HG03439 (cell line): Measurements from ENCODE around the gene BIRC5.
"Not testable (repeated sequence)": the region's sequence is repeated elsewhere in the genome, so short reads cannot be mapped to it uniquely, and the experiment has no call there.

Experiments
- ATAC-seq: cut with Tn5 transposase; IDR thresholded peaks from one replicate; pipeline ENCODE4 v1.9.1; 2021; ENCODE audit warnings: mild to moderate bottlenecking, moderate library complexity; ENCODE audit not compliant: unreplicated experiment

BIRC5 gene

DNA sequence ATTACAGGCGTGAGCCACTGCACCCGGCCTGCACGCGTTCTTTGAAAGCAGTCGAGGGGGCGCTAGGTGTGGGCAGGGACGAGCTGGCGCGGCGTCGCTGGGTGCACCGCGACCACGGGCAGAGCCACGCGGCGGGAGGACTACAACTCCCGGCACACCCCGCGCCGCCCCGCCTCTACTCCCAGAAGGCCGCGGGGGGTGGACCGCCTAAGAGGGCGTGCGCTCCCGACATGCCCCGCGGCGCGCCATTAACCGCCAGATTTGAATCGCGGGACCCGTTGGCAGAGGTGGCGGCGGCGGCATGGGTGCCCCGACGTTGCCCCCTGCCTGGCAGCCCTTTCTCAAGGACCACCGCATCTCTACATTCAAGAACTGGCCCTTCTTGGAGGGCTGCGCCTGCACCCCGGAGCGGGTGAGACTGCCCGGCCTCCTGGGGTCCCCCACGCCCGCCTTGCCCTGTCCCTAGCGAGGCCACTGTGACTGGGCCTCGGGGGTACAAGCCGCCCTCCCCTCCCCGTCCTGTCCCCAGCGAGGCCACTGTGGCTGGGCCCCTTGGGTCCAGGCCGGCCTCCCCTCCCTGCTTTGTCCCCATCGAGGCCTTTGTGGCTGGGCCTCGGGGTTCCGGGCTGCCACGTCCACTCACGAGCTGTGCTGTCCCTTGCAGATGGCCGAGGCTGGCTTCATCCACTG is at the start of gene BIRC5:
TSS of gene BIRC5 (plus strand) at position 238 of the 690 bp plus-strand sequence. CDS start at position 302, 64 bp downstream.
- peak; percentile 88 for ATAC-seq

GRCh38 chr17:78164748-78165607 is 49.1 kb upstream of the BIRC5 start:
- no peak for ATAC-seq

DNA sequence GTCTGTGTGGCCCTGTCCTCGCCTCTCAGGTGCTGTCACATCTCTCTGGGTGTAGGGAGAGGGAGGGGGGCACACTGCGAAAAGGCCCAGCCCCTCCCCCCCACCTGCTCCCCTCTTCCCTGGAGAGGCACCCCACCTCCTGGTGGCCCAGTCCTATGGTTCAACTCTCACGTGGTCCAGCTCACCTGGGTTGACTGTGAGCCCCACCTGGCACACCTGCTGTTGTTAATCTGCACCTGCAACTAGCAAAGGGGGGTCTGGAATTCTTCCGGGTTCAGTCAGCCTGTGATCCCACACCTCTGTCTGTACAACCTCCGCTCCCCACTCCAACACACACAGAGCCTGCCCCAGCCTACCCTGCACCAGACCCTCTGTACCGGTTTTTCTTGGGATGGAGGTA is 47.6 kb upstream of the BIRC5 start:
- no peak for ATAC-seq

GRCh38 chr17:78168242-78168902 is 45.7 kb upstream of the BIRC5 start, which contains the start of gene SYNGR2:
SYNGR2 (plus strand) TSS chr17:78168581; CDS start chr17:78168617, 36 bp downstream.
- peak; percentile 44 for ATAC-seq

- peak; percentile 5 for ATAC-seq
These were observed 44.9 kb upstream of the BIRC5 start for GRCh38 chr17:78168903-78169793.

GRCh38 chr17:78170692-78171590 is 43.1 kb upstream of the BIRC5 start:
- ATAC-seq = no peak

- ATAC-seq = not testable (repeated sequence)
These were observed 42.3 kb upstream of the BIRC5 start for GRCh38 chr17:78171591-78172248.

- no peak for ATAC-seq
These were observed 41.6 kb upstream of the BIRC5 start for GRCh38 chr17:78172249-78173051.

DNA sequence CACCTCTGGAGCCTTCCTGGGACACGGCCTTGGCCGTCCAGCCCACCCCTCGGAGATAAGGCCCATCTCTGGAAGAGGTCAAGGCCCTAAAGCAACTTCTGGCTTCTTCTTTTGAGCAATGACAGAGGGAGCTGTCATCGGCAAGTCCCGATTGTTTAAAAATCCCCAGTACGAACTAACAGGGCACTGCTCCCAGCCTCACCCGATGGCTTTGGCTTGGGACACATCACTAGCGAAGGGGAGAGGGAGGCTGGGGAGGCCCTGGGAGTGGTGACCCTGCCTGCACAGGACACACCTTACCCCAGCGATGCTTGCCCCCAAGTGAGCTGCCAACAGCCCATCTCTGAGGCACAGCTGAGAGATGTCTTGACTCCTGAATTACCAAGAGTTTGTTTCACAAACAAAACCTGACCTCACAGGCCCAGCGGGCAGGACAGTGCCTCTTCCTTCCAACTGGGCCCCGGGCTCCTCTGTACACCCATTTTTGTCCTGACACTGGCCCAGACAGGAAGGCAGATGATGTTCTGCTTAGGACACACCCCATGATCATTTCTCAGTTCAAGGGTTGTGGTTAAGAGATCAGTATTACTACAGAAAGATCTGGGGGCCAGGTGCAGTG is 40.8 kb upstream of the BIRC5 start:
- ATAC-seq = peak; percentile 33

GRCh38 chr17:78174346-78174869 is 39.6 kb upstream of the BIRC5 start:
- no peak for ATAC-seq

- no peak for ATAC-seq
These were observed 39.0 kb upstream of the BIRC5 start for GRCh38 chr17:78174870-78175642.

DNA sequence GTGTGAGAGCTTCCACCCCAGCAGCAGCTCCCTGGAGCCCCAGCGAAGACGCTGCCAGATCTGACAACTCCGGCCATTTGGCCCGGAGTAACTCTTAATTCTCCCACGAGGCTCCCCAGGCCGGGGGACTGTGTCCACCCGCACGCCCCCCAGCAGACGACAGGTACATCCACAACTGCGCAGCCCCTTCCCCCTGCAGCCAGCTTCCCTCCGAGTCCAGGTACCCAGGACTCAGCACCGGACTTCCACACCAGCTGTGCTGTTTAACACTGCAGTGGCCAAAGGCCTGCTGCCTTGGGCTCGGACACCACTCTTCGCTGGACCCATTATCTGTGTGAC is 38.4 kb upstream of the BIRC5 start:
- no peak for ATAC-seq

- ATAC-seq = no peak
These were observed 37.5 kb upstream of the BIRC5 start for GRCh38 chr17:78176548-78177025.

- no peak for ATAC-seq
These were observed 34.7 kb upstream of the BIRC5 start for GRCh38 chr17:78179372-78179771.

DNA sequence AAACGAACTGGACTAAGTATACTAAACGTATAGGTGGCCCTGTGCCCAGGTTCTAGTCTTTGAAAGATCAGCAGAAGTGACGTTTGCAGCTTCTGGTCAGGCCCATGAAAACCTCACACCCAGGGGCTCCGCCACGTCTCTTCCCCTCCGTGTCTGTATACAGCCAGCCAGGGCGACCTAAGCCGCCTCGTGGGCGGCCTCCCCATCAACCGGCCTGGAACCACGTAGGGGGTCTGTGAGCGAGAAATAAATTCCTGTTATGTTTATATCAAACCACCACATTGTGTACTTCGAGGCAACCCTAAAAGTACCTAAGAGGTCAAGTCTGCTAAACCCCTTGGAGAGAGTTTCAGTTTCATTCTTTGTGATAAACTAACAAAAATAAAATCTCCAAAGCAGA is 34.0 kb upstream of the BIRC5 start:
- ATAC-seq = no peak

DNA sequence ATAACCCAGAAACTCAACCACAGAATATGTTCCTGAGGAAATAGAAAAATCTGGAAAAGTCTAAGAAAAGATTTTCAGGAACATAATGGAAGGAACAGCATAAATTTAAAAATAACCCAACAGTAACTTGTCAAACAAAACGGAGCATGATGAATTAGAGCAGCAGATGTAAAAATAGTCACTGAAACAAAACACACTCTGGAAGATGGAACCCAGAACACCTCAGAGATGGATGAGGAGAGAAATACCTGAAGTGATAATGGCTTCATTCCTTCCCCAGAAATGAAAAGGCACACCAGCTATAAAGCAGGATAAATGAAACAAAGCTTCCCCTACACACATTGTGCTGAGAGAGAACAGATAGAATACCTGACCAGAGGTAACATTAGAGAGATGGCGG is 33.5 kb upstream of the BIRC5 start:
- ATAC-seq = no peak

- ATAC-seq = no peak
These were observed 31.5 kb upstream of the BIRC5 start for GRCh38 chr17:78182504-78182903.
